Endothelial cell of umbilical vein (primary cell): ENCODE measurements around the gene CAPN1.

ENCODE experiments used
- FOS ChIP-seq: IDR thresholded peaks from 2 replicates; pipeline ENCODE4 v1.6.1; 2011; ENCODE audit warnings: mild to moderate bottlenecking, low read length, moderate library complexity, borderline replicate concordance; ENCODE audit not compliant: insufficient read depth
- POLR2AphosphoS5 ChIP-seq: IDR thresholded peaks from 2 replicates; pipeline ENCODE4 v1.6.1; 2012; ENCODE audit warnings: low read depth, mild to moderate bottlenecking, control low read depth, low read length, moderate library complexity; ENCODE audit not compliant: insufficient read depth

DNA sequence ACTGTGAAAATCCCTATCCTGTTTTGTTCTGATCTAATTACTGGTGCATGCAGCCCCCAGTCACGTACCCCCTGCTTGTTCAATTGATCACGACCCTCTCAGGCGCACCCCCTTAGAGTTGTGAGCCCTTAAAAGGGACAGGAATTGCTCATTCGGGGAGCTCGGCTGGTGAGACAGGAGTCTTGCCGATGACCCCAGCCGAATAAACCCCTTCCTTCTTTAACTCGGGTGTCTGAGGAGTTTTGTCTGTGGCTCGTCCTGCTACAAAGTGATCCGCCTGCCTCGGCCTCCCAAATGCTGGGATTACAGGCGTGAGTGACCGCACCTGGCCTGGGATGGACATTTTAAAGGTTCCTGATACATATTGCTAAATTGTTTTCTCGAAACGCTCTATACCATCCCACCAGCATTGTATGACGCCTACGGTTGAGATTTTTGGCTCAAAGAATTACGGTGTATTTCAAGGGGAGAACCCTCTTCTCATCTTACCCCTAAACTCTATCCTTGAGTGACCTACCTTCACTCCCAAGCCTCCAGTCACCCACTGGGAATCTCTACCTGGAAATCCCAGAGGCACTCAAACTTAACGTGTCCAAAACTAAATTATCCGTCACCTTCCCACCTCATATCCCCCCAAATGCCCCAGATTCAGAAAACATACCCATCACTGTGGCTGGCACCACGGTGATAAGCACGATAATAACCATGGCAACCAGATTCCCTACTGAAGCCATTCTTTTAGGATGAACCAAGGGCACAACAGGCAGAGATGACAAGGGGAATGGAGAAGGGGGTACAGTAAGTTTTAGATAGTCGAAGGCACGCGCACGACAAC, 79.2 kb downstream of the CAPN1 start:
- TF ChIP-seq FOS (no peak), POLR2AphosphoS5 (no peak)
